Smooth muscle cell (in vitro differentiated cells): Measurements from ENCODE around the gene SMIM34. TPM values are rescaled to one million over a fixed set of nuclear protein-coding genes. Genes with fewer than 3 reads are reported as not detected.
"Not testable (repeated sequence)": the region's sequence is repeated elsewhere in the genome, so short reads cannot be mapped to it uniquely, and the experiment has no call there.

ENCODE experiments used
- DNase-seq: peaks from one replicate; lab custom pipeline; 2025; ENCODE audit not compliant: unreplicated experiment; lab: John Stamatoyannopoulos, UW
- H2AFZ ChIP-seq: fragments of 200-600 bp; sonication (generic); 2 replicates; pipeline ENCODE4 v1.6.0; 2016; ENCODE audit warnings: antibody characterized with exemption, low read depth, mild to moderate bottlenecking
- H3F3A ChIP-seq: fragments of 200-600 bp; sonication (generic); 2 replicates; pipeline ENCODE4 v1.6.0; 2017; ENCODE audit warnings: antibody characterized with exemption, low read depth
- H3K27ac ChIP-seq: fragments of 200-600 bp; sonication (generic); 2 replicates; pipeline ENCODE4 v1.5.1; 2016; ENCODE audit warnings: low read depth, mild to moderate bottlenecking
- H3K27me3 ChIP-seq: fragments of 200-600 bp; sonication (generic); 2 replicates; pipeline ENCODE4 v1.6.1; 2016; ENCODE audit warnings: low read depth, mild to moderate bottlenecking
- H3K36me3 ChIP-seq: fragments of 200-600 bp; sonication (generic); 2 replicates; pipeline ENCODE4 v1.5.1; 2016; ENCODE audit warnings: low read depth
- H3K4me1 ChIP-seq: fragments of 200-600 bp; sonication (generic); 2 replicates; pipeline ENCODE4 v1.5.1; 2016; ENCODE audit warnings: low read depth
- H3K4me2 ChIP-seq: fragments of 200-600 bp; sonication (generic); 2 replicates; pipeline ENCODE4 v1.6.0; 2016; ENCODE audit warnings: mild to moderate bottlenecking
- H3K4me3 ChIP-seq: fragments of 200-600 bp; sonication (generic); 2 replicates; pipeline ENCODE4 v1.5.1; 2016; ENCODE audit warnings: mild to moderate bottlenecking
- H3K79me2 ChIP-seq: fragments of 200-600 bp; sonication (generic); 2 replicates; pipeline ENCODE4 v1.6.0; 2016; ENCODE audit warnings: low read depth, mild to moderate bottlenecking
- H3K9ac ChIP-seq: fragments of 200-600 bp; sonication (generic); 2 replicates; pipeline ENCODE4 v1.6.0; 2016; ENCODE audit warnings: low read depth
- H3K9me3 ChIP-seq: fragments of 200-600 bp; sonication (generic); replicated peaks from 2 replicates; pipeline ENCODE4 v1.5.1; 2016; ENCODE audit warnings: low read depth
- H4K20me1 ChIP-seq: fragments of 200-600 bp; sonication (generic); 2 replicates; pipeline ENCODE4 v1.6.0; 2016; ENCODE audit warnings: low read depth
- WGBS: methylation state at CpG from one replicate; pipeline ENCODE4 v1.1.7; 2016; ENCODE audit warnings: low lambda C conversion rate; 5-methylcytosine and 5-hydroxymethylcytosine counted together
- polyA plus RNA-seq: library from polyadenylated mRNA; unstranded; fragments of >200 nt; fragmentation: Nextera tagmentation; extraction: Ambion mirVana; gene quantifications from 2 replicates; pipeline ENCODE4 v1.2.1, GENCODE V29; 2016
- total RNA-seq: library from RNA; depleted of rRNA; stranded (reverse); fragments of >200 nt; gene quantifications from 2 replicates; pipeline ENCODE4 v1.2.3, GENCODE V29; 2014
- TF ChIP-seq, protein P1 (sequence below): fragments of 200-600 bp; sonication (generic); IDR thresholded peaks from 2 replicates; pipeline ENCODE4 v1.5.1; 2017; ENCODE audit warnings: borderline replicate concordance, mild to moderate bottlenecking, antibody characterized with exemption; ENCODE audit not compliant: insufficient read depth, poor library complexity, severe bottlenecking

SMIM34 gene
- total and polyA plus RNA-seq, 2 experiments from 2014 or later, result not detected

- H4K20me1 ChIP-seq, H3K79me2 ChIP-seq, H3K4me2 ChIP-seq, H3K4me3 ChIP-seq, H3K9ac ChIP-seq, H3K36me3 ChIP-seq, H3K9me3 ChIP-seq, H3F3A ChIP-seq, H3K27me3 ChIP-seq, H3K27ac ChIP-seq, H2AFZ ChIP-seq, H3K4me1 ChIP-seq, DNase-seq: not testable (repeated sequence)
- no CpG with 5 or more reads among the region's 14 CpGs for WGBS
Measured at GRCh38 chr21:34383724-34384415, 39.9 kb downstream of the SMIM34 start.

DNA sequence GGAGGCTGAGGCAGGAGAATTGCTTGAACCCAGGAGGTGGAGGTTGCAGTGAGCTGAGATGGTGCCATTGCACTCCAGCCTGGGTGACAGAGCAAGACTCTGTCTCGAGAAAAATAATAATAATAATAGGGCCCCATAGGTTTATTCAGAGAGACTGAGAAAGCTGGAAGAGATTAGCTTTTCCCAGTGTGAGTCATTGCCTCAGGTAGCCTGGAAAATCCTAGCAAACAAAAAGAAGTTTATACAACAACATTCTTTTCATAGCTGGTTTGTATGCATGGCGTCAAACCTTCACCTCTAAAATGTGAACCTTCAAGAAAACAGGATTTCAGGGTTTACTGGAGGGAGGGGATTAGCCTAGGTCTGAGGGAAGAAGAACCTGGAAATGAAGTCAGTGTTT is 40.6 kb downstream of the SMIM34 start:
- WGBS, result no CpG with 5 or more reads among the region's 2 CpGs
- not testable (repeated sequence) for H3K79me2 ChIP-seq, H4K20me1 ChIP-seq

GRCh38 chr21:34375619-34375972 is 48.2 kb downstream of the SMIM34 start:
- not testable (repeated sequence) for H2AFZ ChIP-seq, H3K9ac ChIP-seq, DNase-seq, H3K4me1 ChIP-seq, H3K79me2 ChIP-seq, H3K9me3 ChIP-seq, H3K4me2 ChIP-seq, H3F3A ChIP-seq, H4K20me1 ChIP-seq, H3K4me3 ChIP-seq, H3K27ac ChIP-seq, H3K27me3 ChIP-seq, H3K36me3 ChIP-seq
- WGBS, result no CpG with 5 or more reads among the region's 33 CpGs

More for the DNA sequence above, 40.6 kb downstream of the SMIM34 start:
- H2AFZ ChIP-seq, H3K9ac ChIP-seq, H3K9me3 ChIP-seq, H3K36me3 ChIP-seq, H3K4me1 ChIP-seq, H3K4me2 ChIP-seq, H3K27ac ChIP-seq, H3F3A ChIP-seq, H3K4me3 ChIP-seq, H3K27me3 ChIP-seq, DNase-seq: not testable (repeated sequence)

DNA sequence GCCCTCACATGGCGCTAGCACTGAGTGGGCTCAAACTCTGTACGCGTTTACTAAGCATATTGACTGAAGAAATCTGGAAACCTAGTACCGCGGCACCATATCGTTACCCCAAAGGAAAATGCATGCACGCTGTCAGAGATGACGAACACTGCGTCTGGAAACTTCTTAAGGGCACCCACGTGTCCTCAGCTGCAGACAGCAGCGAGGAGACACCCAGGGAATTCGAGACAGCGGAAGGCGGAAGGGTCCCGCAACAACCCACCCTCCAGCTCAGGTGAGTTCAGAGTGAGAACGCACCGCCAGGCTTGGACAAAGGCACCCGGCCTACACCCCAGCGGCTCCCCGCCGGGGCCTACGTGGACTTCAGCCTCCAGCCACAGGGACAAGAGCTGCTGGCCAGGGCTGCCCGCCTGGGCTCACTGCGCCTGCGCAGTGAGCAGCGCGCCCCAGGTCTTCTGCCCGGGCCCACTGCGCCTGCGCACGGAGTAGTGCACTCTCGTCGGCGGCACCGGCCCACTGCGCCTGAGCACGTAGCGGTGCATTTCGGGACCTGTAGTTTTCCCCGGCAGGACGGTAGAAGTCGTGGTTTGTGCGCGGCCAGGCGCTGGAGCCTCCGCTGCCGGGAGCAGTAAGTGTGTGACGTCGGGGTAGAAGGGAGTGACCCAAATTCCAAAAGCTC is 48.7 kb downstream of the SMIM34 start, which contains the start of gene SMIM11:
SMIM11 (plus strand) TSS at position 568 of the 679 bp plus-strand sequence. CDS start 3,998 bp downstream, outside the sequence.
- not testable (repeated sequence) for H3K4me2 ChIP-seq, H3K9me3 ChIP-seq, H2AFZ ChIP-seq, H3K4me1 ChIP-seq, H3K4me3 ChIP-seq, H3K27ac ChIP-seq, H3K36me3 ChIP-seq, H3K9ac ChIP-seq, H3K79me2 ChIP-seq, H3F3A ChIP-seq, H4K20me1 ChIP-seq, DNase-seq, H3K27me3 ChIP-seq
- no CpG with 5 or more reads among the region's 49 CpGs for WGBS

DNA sequence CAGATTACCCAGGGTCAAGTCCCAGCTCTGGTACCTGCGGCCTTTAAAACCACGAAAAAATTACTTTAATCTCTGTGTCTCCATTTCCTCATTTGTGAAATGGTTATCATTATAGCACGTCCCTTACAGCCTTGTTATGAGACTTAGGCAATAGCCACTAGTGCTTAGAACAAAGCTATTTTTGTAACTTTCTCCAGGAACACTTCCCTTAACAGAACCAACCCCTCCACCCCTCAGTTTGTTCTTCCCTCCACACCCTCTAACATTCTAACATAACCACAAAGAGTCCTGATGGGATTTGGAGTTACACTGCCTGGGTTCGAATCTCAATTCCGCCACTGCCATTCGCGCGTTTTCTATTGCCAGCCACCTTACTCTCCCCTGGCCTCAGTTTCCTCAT is 49.3 kb downstream of the SMIM34 start:
- H3K79me2 ChIP-seq, H3K36me3 ChIP-seq, H3F3A ChIP-seq, H3K4me1 ChIP-seq, H3K27ac ChIP-seq, DNase-seq, H4K20me1 ChIP-seq, H3K4me2 ChIP-seq, H3K9ac ChIP-seq, H2AFZ ChIP-seq, H3K27me3 ChIP-seq, H3K4me3 ChIP-seq, H3K9me3 ChIP-seq: not testable (repeated sequence)
- no CpG with 5 or more reads among the region's 8 CpGs for WGBS

DNA sequence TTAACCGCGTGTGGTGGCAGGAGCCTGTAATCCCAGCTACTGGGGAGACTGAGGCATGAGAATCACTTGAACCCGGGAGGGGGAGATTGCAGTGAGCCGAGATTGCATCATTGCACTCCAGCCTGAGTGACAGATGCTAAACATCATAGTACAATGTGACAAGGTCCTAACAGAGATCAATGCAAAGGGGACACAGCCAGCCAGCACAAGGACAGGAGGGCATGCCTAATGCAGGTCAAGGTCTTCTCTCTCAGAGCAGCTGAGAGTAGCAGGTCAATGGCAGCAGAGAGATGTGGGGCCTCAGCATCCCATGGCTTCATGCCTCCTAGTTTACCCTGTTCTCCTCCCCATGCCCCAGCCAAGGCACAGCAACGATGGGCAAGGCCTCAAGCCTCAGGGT is 51.4 kb downstream of the SMIM34 start:
- no peak overlapping the region for H2AFZ ChIP-seq
- TF ChIP-seq, protein P1, sequence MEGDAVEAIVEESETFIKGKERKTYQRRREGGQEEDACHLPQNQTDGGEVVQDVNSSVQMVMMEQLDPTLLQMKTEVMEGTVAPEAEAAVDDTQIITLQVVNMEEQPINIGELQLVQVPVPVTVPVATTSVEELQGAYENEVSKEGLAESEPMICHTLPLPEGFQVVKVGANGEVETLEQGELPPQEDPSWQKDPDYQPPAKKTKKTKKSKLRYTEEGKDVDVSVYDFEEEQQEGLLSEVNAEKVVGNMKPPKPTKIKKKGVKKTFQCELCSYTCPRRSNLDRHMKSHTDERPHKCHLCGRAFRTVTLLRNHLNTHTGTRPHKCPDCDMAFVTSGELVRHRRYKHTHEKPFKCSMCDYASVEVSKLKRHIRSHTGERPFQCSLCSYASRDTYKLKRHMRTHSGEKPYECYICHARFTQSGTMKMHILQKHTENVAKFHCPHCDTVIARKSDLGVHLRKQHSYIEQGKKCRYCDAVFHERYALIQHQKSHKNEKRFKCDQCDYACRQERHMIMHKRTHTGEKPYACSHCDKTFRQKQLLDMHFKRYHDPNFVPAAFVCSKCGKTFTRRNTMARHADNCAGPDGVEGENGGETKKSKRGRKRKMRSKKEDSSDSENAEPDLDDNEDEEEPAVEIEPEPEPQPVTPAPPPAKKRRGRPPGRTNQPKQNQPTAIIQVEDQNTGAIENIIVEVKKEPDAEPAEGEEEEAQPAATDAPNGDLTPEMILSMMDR, result no peak
- WGBS, result 81% methylated on average over 5 of the region's 5 CpGs

More for the DNA sequence above, 51.4 kb downstream of the SMIM34 start:
- H3K4me2 ChIP-seq, result no peak overlapping the region
- no peaks in the 10 kb centered on the region for H3K36me3 ChIP-seq
- no peaks in the 10 kb centered on the region for H3F3A ChIP-seq
- peaks cover 6% of the 10 kb centered on the region for H3K27me3 ChIP-seq
- H3K9me3 ChIP-seq, result no peaks in the 10 kb centered on the region
- no peak overlapping the region for H3K27ac ChIP-seq
- no peak overlapping the region for H3K4me3 ChIP-seq
- H4K20me1 ChIP-seq, result no peaks in the 10 kb centered on the region
- H3K9ac ChIP-seq, result no peak overlapping the region
- H3K79me2 ChIP-seq, result no peaks in the 10 kb centered on the region
- H3K4me1 ChIP-seq, result peaks cover 3% of the 10 kb centered on the region
- DNase-seq, result no peak
